ENCODE measurements around the gene KLHL15.

GRCh38 chrX:23981222-23981621 lies 45.8 kb downstream of the KLHL15 start:
- TF ChIP-seq CTCF (conservative IDR thresholded peaks at IDR 0.05; ENCODE audit: low read depth, low read length) (no peak), POLR2A (IDR thresholded peaks at IDR 0.05; ENCODE audit: low read depth, low read length) (no peak), USF2 (IDR thresholded peaks at IDR 0.05; ENCODE audit: low read depth, low read length) (no peak), ELK1 (IDR thresholded peaks at IDR 0.05; ENCODE audit: borderline replicate concordance, low read depth, low read length) (no peak), RAD21 (IDR thresholded peaks at IDR 0.05; ENCODE audit: low read length) (no peak), MXI1 (IDR thresholded peaks at IDR 0.05; ENCODE audit: borderline replicate concordance, low read depth, low read length) (no peak), CEBPB (IDR thresholded peaks at IDR 0.05; ENCODE audit: low read depth, low read length) (no peak), BHLHE40 (IDR thresholded peaks at IDR 0.05; ENCODE audit: low read depth, low read length) (no peak), NFE2L2 (IDR thresholded peaks at IDR 0.05; ENCODE audit: low read depth, low read length) (no peak), RCOR1 (IDR thresholded peaks at IDR 0.05; ENCODE audit: insufficient replicate concordance, low read length) (no peak), FOS (IDR thresholded peaks at IDR 0.05; ENCODE audit: low read depth, low read length) (no peak), RFX5 (IDR thresholded peaks at IDR 0.05; ENCODE audit: low read depth, low read length) (no peak), SMC3 (IDR thresholded peaks at IDR 0.05; ENCODE audit: low read depth, low read length) (no peak)
